Kidney epithelial cell (primary cell): ENCODE measurements around the gene MDP1. TPM values are rescaled to one million over a fixed set of nuclear protein-coding genes. Genes with fewer than 3 reads are reported as not detected.

Source experiments
- DNase-seq: peaks from one replicate; pipeline ENCODE4 v3.0.0-alpha.2; 2010; ENCODE audit warnings: low read depth
- H3K27me3 ChIP-seq: 2 replicates; pipeline ENCODE4 v1.6.0; 2011; ENCODE audit warnings: low read length; ENCODE audit not compliant: control insufficient read depth, insufficient read depth
- H3K36me3 ChIP-seq: 2 replicates; pipeline ENCODE4 v1.5.1; 2011; ENCODE audit warnings: low read length; ENCODE audit not compliant: control insufficient read depth, insufficient read depth
- H3K4me3 ChIP-seq: 2 replicates; pipeline ENCODE4 v1.5.1; 2011; ENCODE audit warnings: low read depth, mild to moderate bottlenecking, control low read depth, low read length
- CTCF ChIP-seq: IDR thresholded peaks from 2 replicates; pipeline ENCODE4 v1.5.1; 2011; ENCODE audit warnings: mild to moderate bottlenecking, moderate library complexity, low read length, control low read depth, inconsistent platforms; ENCODE audit not compliant: insufficient read depth, poor library complexity, severe bottlenecking
- total RNA-seq: library from RNA; depleted of rRNA; stranded (reverse); fragments of >200 nt; gene quantifications from 2 replicates; pipeline ENCODE4 v1.2.3, GENCODE V29; 2015

The MDP1 gene
- total RNA-seq, 1 donor from 2014 or later = 11.8 TPM

GRCh38 chr14:24213866-24214662 lies 1.8 kb downstream of the MDP1 start:
- Histone ChIP-seq H3K4me3 (peak overlapping the region; percentile 77), H3K36me3 (peaks cover 3% of the 10 kb centered on the region), H3K27me3 (no peaks in the 10 kb centered on the region)
- DNase-seq = no peak
- TF ChIP-seq CTCF = no peak

- Histone ChIP-seq H3K36me3 (peaks cover 3% of the 10 kb centered on the region), H3K27me3 (no peaks in the 10 kb centered on the region), H3K4me3 (peak within 1 kb of the TSS; percentile 77)
- peak; percentile 47 for TF ChIP-seq CTCF
- DNase-seq = peak; percentile 96
These were observed 2.7 kb downstream of the MDP1 start, which contains the start of gene CHMP4A for GRCh38 chr14:24212924-24213865. CHMP4A (minus strand) TSS chr14:24213488; CDS start chr14:24213439, 49 bp downstream.

- H3K36me3 ChIP-seq = no peaks in the 10 kb centered on the region
- no peak for DNase-seq
- H3K27me3 ChIP-seq = no peaks in the 10 kb centered on the region
- H3K4me3 ChIP-seq = no peak overlapping the region
- TF ChIP-seq CTCF = no peak
These were observed 4.6 kb downstream of the MDP1 start for GRCh38 chr14:24211311-24211710.

GRCh38 chr14:24207625-24208024 lies 8.2 kb downstream of the MDP1 start:
- no peaks in the 10 kb centered on the region for H3K36me3 ChIP-seq
- DNase-seq = no peak
- H3K4me3 ChIP-seq = no peak overlapping the region
- no peaks in the 10 kb centered on the region for H3K27me3 ChIP-seq
- TF ChIP-seq CTCF = no peak

- no peak for TF ChIP-seq CTCF
- H3K4me3 ChIP-seq = no peak overlapping the region
- no peak for DNase-seq
- H3K27me3 ChIP-seq = no peaks in the 10 kb centered on the region
- no peaks in the 10 kb centered on the region for H3K36me3 ChIP-seq
These were observed 8.7 kb downstream of the MDP1 start for GRCh38 chr14:24207104-24207551.
